Measurements from ENCODE around the gene USP50. TPM values are rescaled to one million over a fixed set of nuclear protein-coding genes. Genes with fewer than 3 reads are reported as not detected.

The USP50 gene
- total and polyA plus RNA-seq, 8 donors: 5.7 TPM; not detected in 7

GRCh38 chr15:50544368-50544767, 2.1 kb downstream of the USP50 start:
- Histone ChIP-seq H3K4me1 (no peaks in the 10 kb centered on the region), H3K9me3 (no peaks in the 10 kb centered on the region), H3K4me3 (no peak overlapping the region), H3K36me3 (no peaks in the 10 kb centered on the region), H3K27me3 (peaks cover 0 to 4% (median 0%) of the 10 kb centered on the region in 3 donors), H3K27ac (no peak overlapping the region)
- 53 to 64% (median 59%) methylated on average over 5 of the region's 5 CpGs for WGBS, 5 donors
- TF ChIP-seq EP300 (IDR thresholded peaks at IDR 0.05) (no peak), CTCF (IDR thresholded peaks at IDR 0.05) (no peak), POLR2A (IDR thresholded peaks at IDR 0.05) (no peak), POLR2AphosphoS5 (IDR thresholded peaks at IDR 0.05) (no peak)
- intact Hi-C loops (cut with DNase I; ENCODE audit: low total_unique reads): no loop called here
- no peak for DNase-seq

GRCh38 chr15:50543556-50543955, 2.9 kb downstream of the USP50 start:
- Histone ChIP-seq H3K27ac (no peak overlapping the region), H3K9me3 (no peaks in the 10 kb centered on the region), H3K36me3 (no peaks in the 10 kb centered on the region), H3K4me3 (no peak overlapping the region), H3K27me3 (peaks cover 0 to 4% (median 0%) of the 10 kb centered on the region in 3 donors), H3K4me1 (no peaks in the 10 kb centered on the region)
- DNase-seq: no peak
- intact Hi-C loops (cut with DNase I; ENCODE audit: low total_unique reads): no loop called here
- WGBS, 5 donors: 85 to 93% (median 88%) methylated on average over 3 of the region's 3 CpGs
- no peak for TF ChIP-seq CTCF (IDR thresholded peaks at IDR 0.05)
- TF ChIP-seq EP300 (IDR thresholded peaks at IDR 0.05): no peak
- TF ChIP-seq POLR2AphosphoS5 (IDR thresholded peaks at IDR 0.05): no peak
- no peak for TF ChIP-seq POLR2A (IDR thresholded peaks at IDR 0.05)

- Histone ChIP-seq H3K9me3 (no peaks in the 10 kb centered on the region), H3K4me1 (no peaks in the 10 kb centered on the region), H3K4me3 (no peak overlapping the region), H3K27me3 (peaks cover 0 to 4% (median 0%) of the 10 kb centered on the region in 3 donors), H3K27ac (no peak overlapping the region), H3K36me3 (no peaks in the 10 kb centered on the region)
- TF ChIP-seq CTCF (IDR thresholded peaks at IDR 0.05): no peak
- no peak for TF ChIP-seq EP300 (IDR thresholded peaks at IDR 0.05)
- no peak for TF ChIP-seq POLR2A (IDR thresholded peaks at IDR 0.05)
- no peak for TF ChIP-seq POLR2AphosphoS5 (IDR thresholded peaks at IDR 0.05)
- DNase-seq: no peak
- 81 to 90% (median 89%) methylated on average over 2 of the region's 2 CpGs for WGBS, 5 donors
- intact Hi-C loops (cut with DNase I; ENCODE audit: low total_unique reads): no loop called here
These were observed 3.6 kb downstream of the USP50 start for GRCh38 chr15:50542887-50543210.

DNA sequence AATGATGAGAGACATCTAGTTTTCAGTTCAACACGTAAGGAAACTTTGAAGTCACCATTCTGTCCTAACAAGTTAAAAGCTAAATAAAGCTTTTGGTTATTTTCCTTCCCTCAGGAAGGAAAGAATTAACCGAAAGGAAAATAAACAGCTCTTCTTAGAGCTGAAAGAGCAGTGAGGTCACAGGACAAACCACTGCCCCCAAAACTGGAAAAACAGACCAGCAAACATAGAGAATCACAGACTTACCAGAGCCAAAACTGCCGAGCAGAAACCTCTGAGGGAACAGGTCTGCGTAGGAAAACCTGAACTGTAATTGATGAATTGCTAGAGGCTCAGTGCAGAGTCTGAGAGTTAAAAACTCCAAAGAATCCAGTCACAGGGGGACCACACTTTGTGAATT, 14.7 kb downstream of the USP50 start:
- Histone ChIP-seq H3K27me3 (no peaks in the 10 kb centered on the region), H3K4me3 (no peak overlapping the region), H3K27ac (no peak overlapping the region), H3K36me3 (no peaks in the 10 kb centered on the region), H3K9me3 (no peaks in the 10 kb centered on the region), H3K4me1 (no peaks in the 10 kb centered on the region)
- WGBS, 5 donors: 59 to 62% (median 60%) methylated on average over 4 of the region's 4 CpGs
- intact Hi-C loops (cut with DNase I; ENCODE audit: low total_unique reads): no loop called here
- DNase-seq: no peak
- TF ChIP-seq POLR2A (IDR thresholded peaks at IDR 0.05) (no peak), POLR2AphosphoS5 (IDR thresholded peaks at IDR 0.05) (no peak), EP300 (IDR thresholded peaks at IDR 0.05) (no peak), CTCF (IDR thresholded peaks at IDR 0.05) (no peak)
